IPS-18c (cell line): ENCODE measurements around the gene OR4A16.

Source experiments
- H3K4me3 ChIP-seq: 2 replicates; pipeline ENCODE4 v1.7.0; 2013; ENCODE audit warnings: low read depth, mild to moderate bottlenecking, low read length, moderate library complexity; ENCODE audit not compliant: insufficient read depth
- H3K9me3 ChIP-seq: one replicate; pipeline ENCODE4 v1.6.1; 2013; ENCODE audit warnings: mild to moderate bottlenecking, low read length, moderate library complexity; ENCODE audit not compliant: control insufficient read depth, insufficient read depth

The OR4A16 gene, protein sequence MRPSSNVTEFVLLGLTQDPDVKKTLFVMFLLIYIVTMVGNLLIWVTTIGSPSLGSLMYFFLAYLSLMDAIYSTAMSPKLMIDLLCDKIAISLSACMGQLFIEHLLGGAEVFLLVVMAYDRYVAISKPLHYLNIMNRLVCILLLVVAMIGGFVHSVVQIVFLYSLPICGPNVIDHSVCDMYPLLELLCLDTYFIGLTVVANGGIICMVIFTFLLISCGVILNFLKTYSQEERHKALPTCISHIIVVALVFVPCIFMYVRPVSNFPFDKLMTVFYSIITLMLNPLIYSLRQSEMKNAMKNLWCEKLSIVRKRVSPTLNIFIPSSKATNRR

GRCh38 chr11:55342901-55343300 lies at the start of gene OR4A16:
TSS of gene OR4A16 (plus strand) at chr11:55343201. CDS start at chr11:55343201, 0 bp downstream.
- Histone ChIP-seq H3K4me3 (no peak within 1 kb of the TSS), H3K9me3 (peaks cover 34% of the 10 kb centered on the region)

- Histone ChIP-seq H3K4me3 (no peak overlapping the region), H3K9me3 (peaks cover 13% of the 10 kb centered on the region)
Observed at GRCh38 chr11:55324500-55324899, 18.5 kb upstream of the OR4A16 start.

DNA sequence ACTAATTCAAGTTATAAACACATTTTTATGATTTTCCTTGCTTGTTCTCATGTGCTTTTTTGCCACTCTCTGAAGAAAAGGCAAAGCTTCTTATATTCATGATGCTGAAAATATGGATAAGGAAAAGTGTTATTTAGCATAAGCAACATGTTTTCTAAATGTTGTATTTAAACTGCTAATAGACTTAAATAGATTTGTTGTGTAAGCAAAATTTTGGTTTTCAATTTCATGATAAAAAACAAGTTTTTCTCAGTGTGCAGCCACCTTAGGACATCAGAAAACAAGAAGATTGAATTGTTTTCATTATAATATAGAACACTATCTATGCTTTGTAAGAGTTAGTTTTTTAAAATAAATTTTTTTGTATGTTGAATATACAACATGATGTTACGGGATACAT lies 2.3 kb downstream of the OR4A16 start:
- H3K4me3 ChIP-seq = no peak overlapping the region
- H3K9me3 ChIP-seq = peaks cover 25% of the 10 kb centered on the region

GRCh38 chr11:55349032-55349431 lies 6.0 kb downstream of the OR4A16 start:
- H3K4me3 ChIP-seq = no peak overlapping the region
- H3K9me3 ChIP-seq = peaks cover 17% of the 10 kb centered on the region

GRCh38 chr11:55357560-55358184 lies 14.7 kb downstream of the OR4A16 start:
- peaks cover 21% of the 10 kb centered on the region for H3K9me3 ChIP-seq
- no peak overlapping the region for H3K4me3 ChIP-seq

DNA sequence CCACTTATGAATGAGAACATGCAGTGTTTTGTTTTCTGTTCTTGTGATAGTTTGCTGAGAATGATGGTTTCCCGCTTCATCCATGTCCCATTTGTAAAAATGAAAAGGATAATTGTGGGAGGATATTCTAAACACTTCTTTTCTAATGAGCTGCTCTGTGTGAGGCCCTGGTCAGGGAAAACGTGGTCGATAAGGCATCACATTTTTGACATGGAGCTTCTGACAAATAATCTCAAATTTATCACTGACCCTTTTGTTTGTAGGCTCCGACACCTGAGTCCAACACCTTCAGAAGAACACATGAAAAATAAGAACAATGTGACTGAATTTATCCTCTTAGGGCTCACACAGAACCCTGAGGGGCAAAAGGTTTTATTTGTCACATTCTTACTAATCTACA lies 24.7 kb downstream of the OR4A16 start, which contains the start of gene OR4A15:
Gene OR4A15, plus strand, starts transcription at position 301 of the 400 bp plus-strand sequence. Its CDS starts 0 bp downstream, at position 301.
- Histone ChIP-seq H3K4me3 (no peak within 1 kb of the TSS), H3K9me3 (peaks cover 11% of the 10 kb centered on the region)
